H1 (cell line): ENCODE data around the gene RNF6. TPM values are rescaled to one million over a fixed set of nuclear protein-coding genes. Genes with fewer than 3 reads are reported as not detected.

ENCODE experiments used
- polyA plus RNA-seq, 7 experiments: library from polyadenylated mRNA; depleted of rRNA in 3 of 7; stranded (reverse) in 5 of 7; unstranded in 2 of 7; fragments of >200 nt in 5 of 7; fragments of 200-250 nt in 2 of 7; gene quantifications; 1 replicate in 5 of 7; 2 replicates in 1 of 7; 4 replicates in 1 of 7; pipeline versions ENCODE4 v1.2.1 to v1.2.3, GENCODE V29; 2011 to 2013; ENCODE audit warnings: missing spikeins in 2 of 7, mixed read lengths in 2 of 7
- total RNA-seq: library from RNA; stranded (reverse); fragmentation: NEBNext Ultra II Directional; extraction: Animal tissue kit (Norgen Biotek cat#: 25700); gene quantifications from 2 replicates; pipeline ENCODE4 v1.2.1, GENCODE V29; 2021

RNF6 gene
- total and polyA plus RNA-seq, 2 of the 8 experiments (the other 6 are each of a cell fraction or from before 2014, with no cell fraction given), result 4.0 to 13.8 TPM

Other genes starting within 250 kb of the RNF6 start
- gene SHISA2, start 170.3 kb downstream of the RNF6 start, total RNA-seq, result 22.6 and 23.8 TPM in 2 replicates
- gene SHISA2, start 170.3 kb downstream of the RNF6 start, polyA plus RNA-seq (2011; rRNA removed), result 8.6 and 10.2 TPM in 2 replicates
- gene CDK8, start 31.8 kb upstream of the RNF6 start, total RNA-seq, result 22.1 and 23.7 TPM in 2 replicates
- gene CDK8, start 31.8 kb upstream of the RNF6 start, polyA plus RNA-seq (2011; rRNA removed), result 14.1 and 25.6 TPM in 2 replicates